WERI-Rb-1 (cell line): Measurements from ENCODE around the gene TARBP2.

Experiments
- DNase-seq: peaks from one replicate; pipeline ENCODE4 v3.0.0-alpha.2; 2020
- H3K27ac ChIP-seq: fragments of 250-450 bp; sonication (Bioruptor Pico); 2 replicates; pipeline ENCODE4 v1.5.1; 2020; ENCODE audit warnings: mild to moderate bottlenecking, moderate library complexity
- H3K27me3 ChIP-seq: fragments of 250-450 bp; sonication (Bioruptor Pico); 2 replicates; pipeline ENCODE4 v1.5.1; 2021; ENCODE audit warnings: mild to moderate bottlenecking, low read depth, moderate library complexity; ENCODE audit not compliant: insufficient read depth, severe bottlenecking
- H3K36me3 ChIP-seq: fragments of 250-450 bp; sonication (Bioruptor Pico); 2 replicates; pipeline ENCODE4 v1.5.1; 2020; ENCODE audit warnings: mild to moderate bottlenecking, moderate library complexity
- H3K4me3 ChIP-seq: 2 replicates; pipeline ENCODE4 v1.5.1; 2011; ENCODE audit warnings: low read depth, mild to moderate bottlenecking, control low read depth, low read length
- H3K9me3 ChIP-seq: fragments of 250-450 bp; sonication (Bioruptor Pico); 2 replicates; pipeline ENCODE4 v1.5.1; 2021; ENCODE audit warnings: mild to moderate bottlenecking, moderate library complexity; ENCODE audit not compliant: severe bottlenecking
- CTCF ChIP-seq: IDR thresholded peaks from 2 replicates; pipeline ENCODE4 v1.5.1; 2011; ENCODE audit warnings: low read depth, mild to moderate bottlenecking, control low read depth, inconsistent platforms, low read length

The TARBP2 gene

GRCh38 chr12:53532524-53533445 is 31.7 kb downstream of the TARBP2 start:
- DNase-seq: no peak
- TF ChIP-seq CTCF: no peak
- no peak overlapping the region for H3K4me3 ChIP-seq
- no peaks in the 10 kb centered on the region for H3K9me3 ChIP-seq
- H3K27ac ChIP-seq: no peak overlapping the region; the same call in 1 of the 2 replicates
- H3K36me3 ChIP-seq: peaks cover 78% of the 10 kb centered on the region
- H3K27me3 ChIP-seq: no peaks in the 10 kb centered on the region

- H3K27ac ChIP-seq: no peak overlapping the region; the same call in 1 of the 2 replicates
- no peak for DNase-seq
Measured at GRCh38 chr12:53533471-53533870, 32.4 kb downstream of the TARBP2 start.

DNA sequence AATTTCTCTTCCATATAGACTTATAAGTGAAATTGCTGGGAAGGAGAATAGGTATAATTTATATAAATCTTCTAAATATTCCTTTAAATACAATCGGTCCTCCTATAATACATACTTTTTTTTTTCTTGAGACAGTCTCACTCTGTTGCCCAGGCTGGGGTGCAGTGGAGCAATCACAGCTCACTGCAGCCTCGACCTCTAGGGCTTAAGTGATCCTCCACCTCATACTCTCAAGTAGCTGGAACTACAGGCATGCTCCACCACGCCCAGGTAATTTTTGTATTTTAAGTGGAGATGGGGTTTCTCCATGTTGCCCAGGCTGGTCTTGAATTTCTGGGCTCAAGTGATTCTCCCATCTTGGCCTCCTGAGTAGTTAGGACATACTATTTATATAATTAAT is 35.9 kb downstream of the TARBP2 start:
- H3K4me3 ChIP-seq: no peak overlapping the region
- no peak overlapping the region for H3K27ac ChIP-seq
- no peaks in the 10 kb centered on the region for H3K9me3 ChIP-seq
- DNase-seq: no peak
- H3K36me3 ChIP-seq: peaks cover 69% of the 10 kb centered on the region
- no peak for TF ChIP-seq CTCF
- no peaks in the 10 kb centered on the region for H3K27me3 ChIP-seq

More at GRCh38 chr12:53533471-53533870, 32.4 kb downstream of the TARBP2 start:
- Histone ChIP-seq H3K4me3 (no peak overlapping the region), H3K9me3 (no peaks in the 10 kb centered on the region), H3K27me3 (no peaks in the 10 kb centered on the region), H3K36me3 (peaks cover 76% of the 10 kb centered on the region)
- TF ChIP-seq CTCF: no peak

DNA sequence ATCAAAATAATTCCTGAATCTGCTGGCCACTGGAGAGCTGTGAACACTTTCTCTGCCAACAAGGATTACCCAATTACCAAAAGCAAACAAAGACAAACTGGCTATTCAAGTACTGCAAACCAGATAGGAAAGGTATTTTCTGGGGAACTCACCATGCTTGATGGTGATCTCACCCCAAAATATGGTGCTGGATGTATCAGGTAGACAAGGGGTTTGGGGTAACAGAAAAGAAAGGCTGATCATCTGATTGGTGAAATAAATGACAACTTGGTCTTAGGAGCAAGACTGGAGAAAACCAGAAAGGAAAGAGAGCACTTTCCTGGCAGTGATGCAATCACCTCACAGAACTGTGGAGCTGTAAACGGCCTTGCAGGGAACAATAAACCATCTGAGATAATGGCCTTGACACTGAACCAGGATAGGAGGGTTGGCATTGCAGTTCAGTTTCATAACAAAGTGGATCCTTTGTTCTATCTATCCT is 37.2 kb downstream of the TARBP2 start:
- H3K27me3 ChIP-seq: no peaks in the 10 kb centered on the region
- peaks cover 61% of the 10 kb centered on the region for H3K36me3 ChIP-seq
- no peak overlapping the region for H3K4me3 ChIP-seq
- H3K27ac ChIP-seq: no peak overlapping the region
- TF ChIP-seq CTCF: no peak
- H3K9me3 ChIP-seq: no peaks in the 10 kb centered on the region
- DNase-seq: no peak

DNA sequence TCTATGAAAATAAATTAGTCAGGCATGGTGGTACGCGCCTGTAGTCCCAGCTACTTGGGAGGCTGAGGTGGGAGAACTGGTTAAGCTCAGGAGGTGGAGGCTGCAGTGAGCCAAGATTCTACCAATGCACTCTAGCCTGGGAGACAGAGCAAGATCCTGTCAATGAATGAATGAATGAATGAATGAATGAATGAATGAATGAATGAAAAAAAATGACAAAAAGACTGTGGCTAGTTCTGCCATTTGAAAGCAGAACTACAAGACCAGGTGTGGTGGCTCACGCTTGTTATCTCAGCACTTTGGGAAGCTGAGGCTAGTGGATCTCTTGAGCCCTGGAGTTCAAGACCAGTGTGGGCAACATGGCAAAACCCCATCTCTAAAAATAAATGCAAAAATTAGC is 38.4 kb downstream of the TARBP2 start:
- TF ChIP-seq CTCF: no peak
- H3K9me3 ChIP-seq: no peaks in the 10 kb centered on the region
- H3K36me3 ChIP-seq: peaks cover 50% of the 10 kb centered on the region
- H3K27me3 ChIP-seq: no peaks in the 10 kb centered on the region
- no peak overlapping the region for H3K4me3 ChIP-seq
- no peak overlapping the region for H3K27ac ChIP-seq
- no peak for DNase-seq
